Lower lobe of right lung (tissue), 2 donors: ENCODE data around the gene PDLIM1. TPM values are rescaled to one million over a fixed set of nuclear protein-coding genes. Genes with fewer than 3 reads are reported as not detected.

Source experiments
- ATAC-seq, 2 donors: fragments of 200-7000 bp; cut with Tn5 transposase; one replicate each; pipeline ENCODE4 v1.9.1; 2020 to 2022; ENCODE audit warnings: mild to moderate bottlenecking in 2 of 2, moderate library complexity in 2 of 2
- DNase-seq: peaks from one replicate; pipeline ENCODE4 v3.0.0-alpha.2; 2020
- H3K27ac ChIP-seq: fragments of 200-600 bp; one replicate; pipeline ENCODE4 v1.8.0; 2022
- H3K27me3 ChIP-seq: fragments of 200-600 bp; one replicate; pipeline ENCODE4 v1.8.0; 2022; ENCODE audit warnings: low read depth
- H3K36me3 ChIP-seq: fragments of 200-600 bp; one replicate; pipeline ENCODE4 v1.8.0; 2022; ENCODE audit warnings: mild to moderate bottlenecking
- H3K4me1 ChIP-seq: fragments of 200-600 bp; one replicate; pipeline ENCODE4 v1.8.0; 2022
- H3K4me3 ChIP-seq: fragments of 200-600 bp; one replicate; pipeline ENCODE4 v1.8.0; 2022; ENCODE audit warnings: mild to moderate bottlenecking
- H3K9me3 ChIP-seq: fragments of 200-600 bp; one replicate; pipeline ENCODE4 v1.8.0; 2022
- CTCF ChIP-seq: fragments of 200-600 bp; IDR thresholded peaks from one replicate; pipeline ENCODE4 v1.8.0; 2022; ENCODE audit warnings: antibody characterized with exemption, mild to moderate bottlenecking
- intact Hi-C: fragments of 100-400 bp; cut with DNase I; formaldehyde crosslinking; loops from one replicate; pipeline ENCODE4 v1.11.0; 2022
- total RNA-seq: library from RNA; stranded (reverse); fragmentation: NEBNext Ultra II Directional; extraction: Animal tissue kit (Norgen Biotek cat#: 25700); gene quantifications from one replicate; pipeline ENCODE4 v1.2.1, GENCODE V29; 2021
- donor health status: DM: no; HTN: yes; CAD: no; lungs with severe emphysema.

The PDLIM1 gene
- total RNA-seq, 1 donor from 2014 or later, result 178 TPM

GRCh38 chr10:95193944-95194343, 96.9 kb downstream of the PDLIM1 start, which contains the start of gene ACSM6:
ACSM6 (plus strand) TSS chr10:95194238; CDS start chr10:95194486, 248 bp downstream.
- intact Hi-C loops, result no loop called here
- no peak within 1 kb of the TSS for H3K27ac ChIP-seq
- no peak for ATAC-seq
- DNase-seq, result no peak
- no peaks in the 10 kb centered on the region for H3K27me3 ChIP-seq
- no peaks in the 10 kb centered on the region for H3K36me3 ChIP-seq
- no peak for TF ChIP-seq CTCF
- no peaks in the 10 kb centered on the region for H3K4me1 ChIP-seq
- H3K9me3 ChIP-seq, result no peaks in the 10 kb centered on the region
- H3K4me3 ChIP-seq, result no peak within 1 kb of the TSS

- H3K27ac ChIP-seq, result no peak overlapping the region
- ATAC-seq (peak; percentile 74 to 93), DNase-seq (no peak)
- H3K9me3 ChIP-seq, result no peaks in the 10 kb centered on the region
- H3K4me1 ChIP-seq, result peaks cover 8% of the 10 kb centered on the region
- no peaks in the 10 kb centered on the region for H3K27me3 ChIP-seq
- no peaks in the 10 kb centered on the region for H3K36me3 ChIP-seq
- intact Hi-C loops, result no loop called here
- H3K4me3 ChIP-seq, result no peak overlapping the region
- TF ChIP-seq CTCF, result no peak
Observed at GRCh38 chr10:95188593-95188992, 102.2 kb downstream of the PDLIM1 start.

- no peaks in the 10 kb centered on the region for H3K27me3 ChIP-seq
- intact Hi-C loops, result no loop called here
- TF ChIP-seq CTCF, result no peak
- ATAC-seq (peak in 1 of 2 donors; percentile 55), DNase-seq (no peak)
- no peaks in the 10 kb centered on the region for H3K36me3 ChIP-seq
- H3K27ac ChIP-seq, result no peak overlapping the region
- no peaks in the 10 kb centered on the region for H3K9me3 ChIP-seq
- peaks cover 9% of the 10 kb centered on the region for H3K4me1 ChIP-seq
- no peak overlapping the region for H3K4me3 ChIP-seq
Observed at GRCh38 chr10:95187617-95188016, 103.2 kb downstream of the PDLIM1 start.

Other genes with a start within 250 kb of the PDLIM1 start
- gene CYP2C8, start 221.5 kb downstream of the PDLIM1 start, total RNA-seq, result 0.92 TPM
- not detected for gene ACSM6, start 96.8 kb downstream of the PDLIM1 start, total RNA-seq